Neural cell (in vitro differentiated cells): Measurements from ENCODE around the gene COTL1.

Experiments
- TAF1 ChIP-seq: IDR thresholded peaks from 2 replicates; pipeline ENCODE4 v1.6.1; 2012; ENCODE audit warnings: low read depth
- TF ChIP-seq, protein P1 (sequence below): fragments of 450-650 bp; IDR thresholded peaks from 2 replicates; pipeline ENCODE4 v1.5.1; 2014; ENCODE audit warnings: antibody characterized with exemption, mild to moderate bottlenecking, moderate library complexity; ENCODE audit not compliant: poor library complexity, severe bottlenecking

DNA sequence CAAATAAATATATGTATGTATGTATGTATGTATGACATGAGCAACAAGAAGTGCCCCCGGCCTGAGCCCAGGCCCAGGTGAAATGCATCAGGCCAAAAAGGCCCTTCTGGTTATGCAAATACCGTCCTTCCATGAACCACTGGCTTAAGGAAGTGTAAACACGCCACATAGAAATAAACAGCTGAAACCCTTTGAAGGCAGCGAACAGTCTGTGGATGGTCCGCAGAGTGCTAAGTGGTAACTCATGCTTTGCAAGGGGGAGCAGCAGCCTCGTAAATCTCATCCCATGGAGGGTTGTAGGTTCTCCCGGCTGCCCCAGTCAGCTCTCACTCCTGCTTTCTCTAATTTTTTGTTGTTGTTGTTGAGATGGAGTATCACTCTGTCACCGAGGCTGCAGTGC is 36.7 kb downstream of the COTL1 start:
- TF ChIP-seq, protein P1, sequence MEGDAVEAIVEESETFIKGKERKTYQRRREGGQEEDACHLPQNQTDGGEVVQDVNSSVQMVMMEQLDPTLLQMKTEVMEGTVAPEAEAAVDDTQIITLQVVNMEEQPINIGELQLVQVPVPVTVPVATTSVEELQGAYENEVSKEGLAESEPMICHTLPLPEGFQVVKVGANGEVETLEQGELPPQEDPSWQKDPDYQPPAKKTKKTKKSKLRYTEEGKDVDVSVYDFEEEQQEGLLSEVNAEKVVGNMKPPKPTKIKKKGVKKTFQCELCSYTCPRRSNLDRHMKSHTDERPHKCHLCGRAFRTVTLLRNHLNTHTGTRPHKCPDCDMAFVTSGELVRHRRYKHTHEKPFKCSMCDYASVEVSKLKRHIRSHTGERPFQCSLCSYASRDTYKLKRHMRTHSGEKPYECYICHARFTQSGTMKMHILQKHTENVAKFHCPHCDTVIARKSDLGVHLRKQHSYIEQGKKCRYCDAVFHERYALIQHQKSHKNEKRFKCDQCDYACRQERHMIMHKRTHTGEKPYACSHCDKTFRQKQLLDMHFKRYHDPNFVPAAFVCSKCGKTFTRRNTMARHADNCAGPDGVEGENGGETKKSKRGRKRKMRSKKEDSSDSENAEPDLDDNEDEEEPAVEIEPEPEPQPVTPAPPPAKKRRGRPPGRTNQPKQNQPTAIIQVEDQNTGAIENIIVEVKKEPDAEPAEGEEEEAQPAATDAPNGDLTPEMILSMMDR: no peak
- TF ChIP-seq TAF1: no peak
